SK-N-SH (cell line): ENCODE data around the gene ELP1.

ENCODE experiments used
- ELF1 ChIP-seq: IDR thresholded peaks from 2 replicates; pipeline ENCODE4 v1.4.0; 2012
- FOXM1 ChIP-seq: IDR thresholded peaks from 2 replicates; pipeline ENCODE4 v1.4.0; 2012; ENCODE audit warnings: low read depth, mild to moderate bottlenecking
- GABPA ChIP-seq: IDR thresholded peaks from 2 replicates; pipeline ENCODE4 v1.4.0; 2012; ENCODE audit warnings: low read depth, mild to moderate bottlenecking
- RFX5 ChIP-seq: IDR thresholded peaks from 2 replicates; pipeline ENCODE4 v1.6.1; 2012; ENCODE audit warnings: mild to moderate bottlenecking, improper control_type of control experiment, low read length
- SMC3 ChIP-seq: IDR thresholded peaks from 2 replicates; pipeline ENCODE4 v1.6.1; 2012; ENCODE audit warnings: low read depth, low read length, improper control_type of control experiment
- TF ChIP-seq, protein P1 (sequence below): fragments of 200-600 bp; sonication (generic); IDR thresholded peaks from 2 replicates; pipeline ENCODE4 v1.6.1; 2017; ENCODE audit warnings: antibody characterized with exemption, mild to moderate bottlenecking, moderate library complexity
- TF ChIP-seq, protein P2 (sequence below): IDR thresholded peaks from 2 replicates; pipeline ENCODE4 v1.6.1; 2012; ENCODE audit warnings: mild to moderate bottlenecking, low read depth, low read length, moderate library complexity
- TF ChIP-seq, protein P3 (sequence below): IDR thresholded peaks from 2 replicates; pipeline ENCODE4 v1.4.0; 2012; ENCODE audit warnings: low read depth
- TF ChIP-seq, protein P4 (sequence below): IDR thresholded peaks from 2 replicates; pipeline ENCODE4 v1.4.0; 2012; ENCODE audit warnings: low read depth, borderline replicate concordance

DNA sequence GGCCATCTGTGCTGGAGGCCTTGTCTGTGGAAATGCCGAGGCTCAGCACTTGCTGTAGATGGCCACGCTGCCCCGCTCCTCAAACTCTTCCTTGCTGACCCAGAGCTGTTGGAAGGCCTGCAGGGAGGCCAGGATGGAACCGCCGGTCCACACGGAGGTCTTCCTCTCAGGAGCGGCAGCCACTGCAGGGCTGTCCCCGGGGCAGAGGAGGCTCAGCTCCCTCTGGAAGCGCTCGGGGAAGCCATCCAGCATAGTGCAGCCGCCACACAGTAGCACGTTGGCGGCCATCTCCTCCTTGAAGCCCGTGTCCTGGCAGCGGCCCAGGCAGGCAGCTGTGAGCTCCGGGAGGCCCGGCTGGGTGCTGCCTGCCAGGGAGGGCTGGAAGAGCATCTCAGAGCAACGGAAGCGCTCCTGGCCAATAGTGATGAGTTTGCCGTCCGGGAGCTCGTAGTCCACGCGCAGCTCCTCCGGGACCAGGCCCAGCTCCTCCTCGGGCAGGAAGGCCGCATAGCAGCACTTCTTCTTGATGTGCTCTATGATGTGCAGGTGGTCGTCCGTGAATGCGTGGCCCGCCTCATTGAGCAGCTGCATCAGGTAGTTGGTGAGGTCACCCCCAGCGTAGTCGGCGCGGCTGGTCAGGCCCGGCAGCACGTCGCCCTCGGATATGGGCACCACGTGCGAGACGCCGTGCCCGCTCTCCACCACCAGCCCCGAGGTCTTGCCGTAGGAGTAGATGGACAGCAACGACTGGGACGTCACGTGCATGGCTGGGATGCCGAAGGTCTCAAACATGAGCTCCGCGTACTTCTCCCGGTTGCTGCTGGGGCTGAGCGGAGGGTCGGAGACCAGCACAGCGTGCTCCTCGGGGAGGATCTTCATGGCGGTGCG lies 79.0 kb downstream of the ELP1 start:
- TF ChIP-seq RFX5 (no peak), ELF1 (no peak), GABPA (no peak), SMC3 (no peak), FOXM1 (no peak)
- TF ChIP-seq, protein P1, sequence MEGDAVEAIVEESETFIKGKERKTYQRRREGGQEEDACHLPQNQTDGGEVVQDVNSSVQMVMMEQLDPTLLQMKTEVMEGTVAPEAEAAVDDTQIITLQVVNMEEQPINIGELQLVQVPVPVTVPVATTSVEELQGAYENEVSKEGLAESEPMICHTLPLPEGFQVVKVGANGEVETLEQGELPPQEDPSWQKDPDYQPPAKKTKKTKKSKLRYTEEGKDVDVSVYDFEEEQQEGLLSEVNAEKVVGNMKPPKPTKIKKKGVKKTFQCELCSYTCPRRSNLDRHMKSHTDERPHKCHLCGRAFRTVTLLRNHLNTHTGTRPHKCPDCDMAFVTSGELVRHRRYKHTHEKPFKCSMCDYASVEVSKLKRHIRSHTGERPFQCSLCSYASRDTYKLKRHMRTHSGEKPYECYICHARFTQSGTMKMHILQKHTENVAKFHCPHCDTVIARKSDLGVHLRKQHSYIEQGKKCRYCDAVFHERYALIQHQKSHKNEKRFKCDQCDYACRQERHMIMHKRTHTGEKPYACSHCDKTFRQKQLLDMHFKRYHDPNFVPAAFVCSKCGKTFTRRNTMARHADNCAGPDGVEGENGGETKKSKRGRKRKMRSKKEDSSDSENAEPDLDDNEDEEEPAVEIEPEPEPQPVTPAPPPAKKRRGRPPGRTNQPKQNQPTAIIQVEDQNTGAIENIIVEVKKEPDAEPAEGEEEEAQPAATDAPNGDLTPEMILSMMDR: no peak
- TF ChIP-seq, protein P2, sequence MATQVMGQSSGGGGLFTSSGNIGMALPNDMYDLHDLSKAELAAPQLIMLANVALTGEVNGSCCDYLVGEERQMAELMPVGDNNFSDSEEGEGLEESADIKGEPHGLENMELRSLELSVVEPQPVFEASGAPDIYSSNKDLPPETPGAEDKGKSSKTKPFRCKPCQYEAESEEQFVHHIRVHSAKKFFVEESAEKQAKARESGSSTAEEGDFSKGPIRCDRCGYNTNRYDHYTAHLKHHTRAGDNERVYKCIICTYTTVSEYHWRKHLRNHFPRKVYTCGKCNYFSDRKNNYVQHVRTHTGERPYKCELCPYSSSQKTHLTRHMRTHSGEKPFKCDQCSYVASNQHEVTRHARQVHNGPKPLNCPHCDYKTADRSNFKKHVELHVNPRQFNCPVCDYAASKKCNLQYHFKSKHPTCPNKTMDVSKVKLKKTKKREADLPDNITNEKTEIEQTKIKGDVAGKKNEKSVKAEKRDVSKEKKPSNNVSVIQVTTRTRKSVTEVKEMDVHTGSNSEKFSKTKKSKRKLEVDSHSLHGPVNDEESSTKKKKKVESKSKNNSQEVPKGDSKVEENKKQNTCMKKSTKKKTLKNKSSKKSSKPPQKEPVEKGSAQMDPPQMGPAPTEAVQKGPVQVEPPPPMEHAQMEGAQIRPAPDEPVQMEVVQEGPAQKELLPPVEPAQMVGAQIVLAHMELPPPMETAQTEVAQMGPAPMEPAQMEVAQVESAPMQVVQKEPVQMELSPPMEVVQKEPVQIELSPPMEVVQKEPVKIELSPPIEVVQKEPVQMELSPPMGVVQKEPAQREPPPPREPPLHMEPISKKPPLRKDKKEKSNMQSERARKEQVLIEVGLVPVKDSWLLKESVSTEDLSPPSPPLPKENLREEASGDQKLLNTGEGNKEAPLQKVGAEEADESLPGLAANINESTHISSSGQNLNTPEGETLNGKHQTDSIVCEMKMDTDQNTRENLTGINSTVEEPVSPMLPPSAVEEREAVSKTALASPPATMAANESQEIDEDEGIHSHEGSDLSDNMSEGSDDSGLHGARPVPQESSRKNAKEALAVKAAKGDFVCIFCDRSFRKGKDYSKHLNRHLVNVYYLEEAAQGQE: no peak
- TF ChIP-seq, protein P3, sequence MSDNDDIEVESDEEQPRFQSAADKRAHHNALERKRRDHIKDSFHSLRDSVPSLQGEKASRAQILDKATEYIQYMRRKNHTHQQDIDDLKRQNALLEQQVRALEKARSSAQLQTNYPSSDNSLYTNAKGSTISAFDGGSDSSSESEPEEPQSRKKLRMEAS: no peak
- TF ChIP-seq, protein P4, sequence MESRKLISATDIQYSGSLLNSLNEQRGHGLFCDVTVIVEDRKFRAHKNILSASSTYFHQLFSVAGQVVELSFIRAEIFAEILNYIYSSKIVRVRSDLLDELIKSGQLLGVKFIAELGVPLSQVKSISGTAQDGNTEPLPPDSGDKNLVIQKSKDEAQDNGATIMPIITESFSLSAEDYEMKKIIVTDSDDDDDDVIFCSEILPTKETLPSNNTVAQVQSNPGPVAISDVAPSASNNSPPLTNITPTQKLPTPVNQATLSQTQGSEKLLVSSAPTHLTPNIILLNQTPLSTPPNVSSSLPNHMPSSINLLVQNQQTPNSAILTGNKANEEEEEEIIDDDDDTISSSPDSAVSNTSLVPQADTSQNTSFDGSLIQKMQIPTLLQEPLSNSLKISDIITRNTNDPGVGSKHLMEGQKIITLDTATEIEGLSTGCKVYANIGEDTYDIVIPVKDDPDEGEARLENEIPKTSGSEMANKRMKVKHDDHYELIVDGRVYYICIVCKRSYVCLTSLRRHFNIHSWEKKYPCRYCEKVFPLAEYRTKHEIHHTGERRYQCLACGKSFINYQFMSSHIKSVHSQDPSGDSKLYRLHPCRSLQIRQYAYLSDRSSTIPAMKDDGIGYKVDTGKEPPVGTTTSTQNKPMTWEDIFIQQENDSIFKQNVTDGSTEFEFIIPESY: no peak
